A549 (cell line): ENCODE results near the gene ARHGAP44. TPM values are rescaled to one million over a fixed set of nuclear protein-coding genes. Genes with fewer than 3 reads are reported as not detected.

Source experiments
- ATAC-seq, 2 experiments: fragments of 200-7000 bp in 1 of 2; fragments of >200 bp in 1 of 2; cut with Nextera tagmentation in 1 of 2; cut with Tn5 transposase in 1 of 2; 3 replicates each; pipeline versions ENCODE4 v1.8.0 to v1.9.1; 2018 to 2020; ENCODE audit warnings: mild to moderate bottlenecking in 1 of 2, moderate library complexity in 1 of 2
- CTCF ChIA-PET: fragments of 300-600 bp; sonication (Branson Sonifier 250); formaldehyde crosslinking; extraction: SDS; loops from one replicate; lab custom pipeline; 2021; ENCODE audit warnings: antibody characterized with exemption, inconsistent platforms; lab: Yijun Ruan, JAX
- POLR2A ChIA-PET: fragments of 350-600 bp; formaldehyde crosslinking; extraction: SDS; loops from one replicate; lab custom pipeline; 2021; ENCODE audit warnings: antibody characterized with exemption, inconsistent platforms; lab: Yijun Ruan, JAX
- DNase-seq, 2 experiments: peaks; one replicate each; pipeline versions ENCODE4 v3.0.0 to v3.0.0-alpha.2; 2011 to 2016; ENCODE audit warnings: low read depth in 1 of 2, low spot score in 1 of 2
- FAIRE-seq: peaks from 2 replicates; lab custom pipeline; 2011; peaks lifted over from hg19 to GRCh38; lab: Jason Lieb, UNC
- H3K27ac ChIP-seq, 2 experiments: fragments of >200 bp; sonication (Bioruptor Twin); formaldehyde crosslinking; 3 replicates each; pipeline ENCODE4 v1.5.1; 2016 to 2017
- H3K4me1 ChIP-seq: fragments of >200 bp; sonication (Bioruptor Twin); formaldehyde crosslinking; 3 replicates; pipeline ENCODE4 v1.6.1; 2016
- H3K4me2 ChIP-seq: fragments of >200 bp; sonication (Bioruptor Twin); formaldehyde crosslinking; 3 replicates; pipeline ENCODE4 v1.6.1; 2016
- H3K4me3 ChIP-seq: fragments of >200 bp; sonication (Bioruptor Twin); formaldehyde crosslinking; 3 replicates; pipeline ENCODE4 v1.5.1; 2016
- H3K9me3 ChIP-seq: fragments of >200 bp; sonication (Bioruptor Twin); formaldehyde crosslinking; 3 replicates; pipeline ENCODE4 v1.6.1; 2016
- BHLHE40 ChIP-seq: IDR thresholded peaks from 2 replicates; pipeline ENCODE4 v1.6.1; 2012; ENCODE audit warnings: low read depth, low read length, inconsistent platforms
- CHD2 ChIP-seq: fragments of 150-350 bp; IDR thresholded peaks from 2 replicates; pipeline ENCODE4 v1.6.1; 2014; ENCODE audit warnings: low read length; ENCODE audit not compliant: partially characterized antibody
- EHMT2 ChIP-seq: fragments of 200-600 bp; sonication (generic); IDR thresholded peaks from 2 replicates; pipeline ENCODE4 v1.6.1; 2016; ENCODE audit warnings: antibody characterized with exemption, low read depth, mild to moderate bottlenecking, moderate library complexity
- EP300 ChIP-seq, 2 experiments: fragments of >200 bp; sonication (Bioruptor Twin); formaldehyde crosslinking; IDR thresholded peaks; 2 replicates in 1 of 2; 3 replicates in 1 of 2; pipeline ENCODE4 v1.6.1; 2016 to 2017
- FOSL2 ChIP-seq, 2 experiments: fragments of 450-650 bp in 1 of 2; fragments of >200 bp in 1 of 2; sonication (Bioruptor Twin) in 1 of 2; formaldehyde crosslinking; IDR thresholded peaks; 2 replicates each; pipeline versions ENCODE4 v1.5.0 to v1.6.1; 2016 to 2020; ENCODE audit warnings: mild to moderate bottlenecking in 1 of 2, moderate library complexity in 1 of 2
- GATA3 ChIP-seq: IDR thresholded peaks from 2 replicates; pipeline ENCODE4 v1.6.1; 2012; ENCODE audit warnings: borderline replicate concordance
- KDM1A ChIP-seq: fragments of 200-600 bp; sonication (generic); IDR thresholded peaks from 2 replicates; pipeline ENCODE4 v1.6.1; 2016; ENCODE audit warnings: low read depth, mild to moderate bottlenecking
- KDM5A ChIP-seq: fragments of 200-600 bp; sonication (generic); IDR thresholded peaks from 2 replicates; pipeline ENCODE4 v1.6.1; 2016; ENCODE audit warnings: antibody characterized with exemption, mild to moderate bottlenecking
- MAFK ChIP-seq: fragments of 450-650 bp; IDR thresholded peaks from 2 replicates; pipeline ENCODE4 v1.6.1; 2014; ENCODE audit not compliant: partially characterized antibody
- MAZ ChIP-seq: fragments of 150-350 bp; IDR thresholded peaks from 2 replicates; pipeline ENCODE4 v1.6.1; 2014; ENCODE audit warnings: antibody characterized with exemption, low read depth, low read length, borderline replicate concordance
- NFE2L2 ChIP-seq: fragments of 150-350 bp; conservative IDR thresholded peaks from 2 replicates; pipeline ENCODE4 v1.6.1; 2014; ENCODE audit warnings: low read length
- NPAS2 ChIP-seq: fragments of 250-450 bp; sonication (Bioruptor Pico); IDR thresholded peaks from 2 replicates; pipeline ENCODE4 v1.8.0; 2022; ENCODE audit warnings: mild to moderate bottlenecking, moderate library complexity, borderline replicate concordance
- PHF8 ChIP-seq: fragments of 200-600 bp; sonication (generic); IDR thresholded peaks from 2 replicates; pipeline ENCODE4 v1.6.1; 2016; ENCODE audit warnings: low read depth, mild to moderate bottlenecking, antibody characterized with exemption, moderate library complexity, borderline replicate concordance
- POLR2A ChIP-seq: IDR thresholded peaks from 2 replicates; pipeline ENCODE4 v1.6.1; 2012; ENCODE audit warnings: mild to moderate bottlenecking, low read length
- RARB ChIP-seq: fragments of 250-450 bp; sonication (Bioruptor Pico); IDR thresholded peaks from 2 replicates; pipeline ENCODE4 v1.8.0; 2021; ENCODE audit warnings: mild to moderate bottlenecking, moderate library complexity
- RCOR1 ChIP-seq: fragments of 150-350 bp; IDR thresholded peaks from 2 replicates; pipeline ENCODE4 v1.6.1; 2014; ENCODE audit warnings: antibody characterized with exemption, low read length, low read depth
- SREBF2 ChIP-seq: fragments of 450-650 bp; IDR thresholded peaks from 2 replicates; pipeline ENCODE4 v1.6.1; 2014; ENCODE audit warnings: mild to moderate bottlenecking, moderate library complexity
- TP53 ChIP-seq: fragments of 250-450 bp; sonication (Bioruptor Pico); IDR thresholded peaks from 2 replicates; pipeline ENCODE4 v1.5.0; 2021; ENCODE audit warnings: mild to moderate bottlenecking, moderate library complexity
- ZC3H11A ChIP-seq: fragments of 450-650 bp; IDR thresholded peaks from 2 replicates; pipeline ENCODE4 v1.6.1; 2014; ENCODE audit warnings: antibody characterized with exemption, mild to moderate bottlenecking
- ZFP36 ChIP-seq: fragments of 450-650 bp; IDR thresholded peaks from 2 replicates; pipeline ENCODE4 v1.6.1; 2014; ENCODE audit warnings: borderline replicate concordance; ENCODE audit not compliant: partially characterized antibody
- WGBS: methylation state at CpG from one replicate; pipeline ENCODE4 v1.1.6; 2017; ENCODE audit errors: missing lambda C conversion rate; 5-methylcytosine and 5-hydroxymethylcytosine counted together
- polyA plus RNA-seq, 4 experiments: library from polyadenylated mRNA; depleted of rRNA in 3 of 4; stranded (reverse); fragments of >200 nt; fragmentation: RNase III in 1 of 4; extraction: RNeasy Plus Mini Kit Qiagen cat#74134 plus additional on column Dnase treatment in 1 of 4; gene quantifications; 2 replicates in 3 of 4; 3 replicates in 1 of 4; pipeline ENCODE4 v1.2.3, GENCODE V29; 2011 to 2017
- TF ChIP-seq, protein P1 (sequence below): fragments of 450-650 bp; IDR thresholded peaks from 2 replicates; pipeline ENCODE4 v1.6.1; 2014; ENCODE audit warnings: antibody characterized with exemption
- TF ChIP-seq, protein P2 (sequence below): fragments of 250-450 bp; sonication (Bioruptor Pico); IDR thresholded peaks from 2 replicates; pipeline ENCODE4 v1.5.0; 2021; ENCODE audit warnings: mild to moderate bottlenecking, moderate library complexity, borderline replicate concordance
- TF ChIP-seq, protein P3 (sequence below): fragments of >200 bp; sonication (Bioruptor Twin); formaldehyde crosslinking; IDR thresholded peaks from 2 replicates; pipeline ENCODE4 v1.6.1; 2016
- TF ChIP-seq, protein P4 (sequence below): IDR thresholded peaks from 2 replicates; pipeline ENCODE4 v1.6.1; 2012
- TF ChIP-seq, protein P5 (sequence below): IDR thresholded peaks from 2 replicates; pipeline ENCODE4 v1.6.1; 2012

ARHGAP44 gene
- polyA plus RNA-seq, 2 of the 4 experiments (the other 2 are of a cell fraction), result 4.1 to 4.2 TPM

DNA sequence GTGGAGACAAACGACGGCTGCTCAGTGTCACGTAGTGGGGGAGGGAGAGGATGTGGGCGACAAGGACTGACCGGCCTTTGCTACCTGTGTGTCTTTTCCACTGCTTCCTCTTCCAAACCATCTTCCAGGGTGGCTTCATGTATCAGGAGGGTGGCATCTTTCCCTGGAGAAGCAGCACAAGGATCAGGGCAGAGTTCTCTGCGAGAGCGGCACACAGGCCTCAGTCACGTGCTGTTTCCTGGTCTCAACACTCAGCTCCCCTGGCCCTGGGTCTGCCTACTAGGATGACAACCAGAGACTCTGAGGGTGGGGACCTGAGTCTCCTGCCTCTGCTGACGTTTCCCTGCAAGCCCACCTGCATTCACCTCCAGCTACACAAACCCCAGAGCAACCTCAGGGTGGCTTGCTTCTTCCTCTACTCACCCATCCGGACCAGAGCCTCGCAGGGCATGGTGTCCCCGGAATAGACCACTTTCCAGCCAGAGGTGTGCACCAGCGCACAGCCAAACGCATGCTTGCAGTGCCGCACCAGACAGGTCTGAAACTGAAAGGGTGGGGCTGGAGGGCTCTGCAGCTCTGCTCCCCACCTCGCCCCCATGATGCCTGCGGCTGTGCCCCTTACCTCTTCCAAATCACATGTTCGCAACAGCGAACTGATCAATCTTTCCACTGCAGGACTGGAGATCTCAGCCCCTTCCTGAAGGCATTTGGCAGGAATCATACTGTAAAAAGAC lies 205.2 kb downstream of the ARHGAP44 start:
- no peak for FAIRE-seq
- no peaks in the 10 kb centered on the region for H3K9me3 ChIP-seq
- 93% methylated on average over 19 of the region's 19 CpGs for WGBS

DNA sequence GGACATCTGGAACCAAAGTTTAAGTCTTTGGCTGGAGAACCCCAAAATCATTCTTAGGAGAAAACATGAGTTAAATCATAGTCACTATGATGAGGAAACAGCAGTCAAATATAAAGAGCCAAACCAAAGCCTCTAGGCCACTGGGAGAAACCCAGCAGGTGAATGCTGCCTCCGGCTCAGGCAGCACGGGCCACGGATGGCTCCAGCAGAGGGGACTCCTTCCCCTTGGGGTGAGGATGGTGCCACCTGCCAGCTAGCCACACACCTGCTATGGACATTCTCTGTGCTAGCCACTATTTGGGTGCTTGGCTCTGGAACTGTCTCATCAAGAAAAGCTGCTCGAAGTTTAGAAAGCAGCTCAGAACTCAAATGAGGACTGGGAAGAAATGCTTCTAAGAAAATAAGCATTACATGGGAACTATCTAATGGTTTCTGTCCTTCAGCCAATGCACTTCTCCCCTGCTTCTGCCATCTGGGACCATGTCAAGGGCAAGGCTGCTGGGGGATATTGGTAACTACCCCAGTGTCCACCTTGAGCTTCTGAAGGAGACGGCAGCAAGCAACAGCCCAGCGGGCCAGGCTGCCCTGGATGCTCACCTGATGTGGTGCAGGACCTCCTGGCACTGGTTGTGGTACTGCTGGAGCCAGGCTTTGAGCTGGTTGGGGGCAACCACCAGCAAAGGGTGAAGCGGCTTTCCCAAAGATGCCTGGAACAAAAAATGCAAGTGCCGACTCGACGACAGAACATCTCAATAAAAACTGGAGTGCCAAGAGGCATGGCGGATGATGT lies 206.0 kb downstream of the ARHGAP44 start:
- Histone ChIP-seq H3K4me2 (no peak overlapping the region), H3K9me3 (no peaks in the 10 kb centered on the region), H3K4me1 (no peaks in the 10 kb centered on the region), H3K27ac (no peak overlapping the region), H3K4me3 (no peak overlapping the region)
- peak; percentile 28 for FAIRE-seq
- TF ChIP-seq PHF8 (no peak), GATA3 (no peak), MAFK (no peak), KDM5A (no peak), EHMT2 (no peak), POLR2A (no peak), SREBF2 (no peak), FOSL2 (IDR thresholded peaks at IDR 0.05) (no peak), FOSL2 (CRISPR knock-in tag; IDR thresholded peaks at IDR 0.05) (no peak), ZC3H11A (no peak)
- TF ChIP-seq, protein P1, sequence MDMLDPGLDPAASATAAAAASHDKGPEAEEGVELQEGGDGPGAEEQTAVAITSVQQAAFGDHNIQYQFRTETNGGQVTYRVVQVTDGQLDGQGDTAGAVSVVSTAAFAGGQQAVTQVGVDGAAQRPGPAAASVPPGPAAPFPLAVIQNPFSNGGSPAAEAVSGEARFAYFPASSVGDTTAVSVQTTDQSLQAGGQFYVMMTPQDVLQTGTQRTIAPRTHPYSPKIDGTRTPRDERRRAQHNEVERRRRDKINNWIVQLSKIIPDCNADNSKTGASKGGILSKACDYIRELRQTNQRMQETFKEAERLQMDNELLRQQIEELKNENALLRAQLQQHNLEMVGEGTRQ, result no peak
- TF ChIP-seq, protein P2, sequence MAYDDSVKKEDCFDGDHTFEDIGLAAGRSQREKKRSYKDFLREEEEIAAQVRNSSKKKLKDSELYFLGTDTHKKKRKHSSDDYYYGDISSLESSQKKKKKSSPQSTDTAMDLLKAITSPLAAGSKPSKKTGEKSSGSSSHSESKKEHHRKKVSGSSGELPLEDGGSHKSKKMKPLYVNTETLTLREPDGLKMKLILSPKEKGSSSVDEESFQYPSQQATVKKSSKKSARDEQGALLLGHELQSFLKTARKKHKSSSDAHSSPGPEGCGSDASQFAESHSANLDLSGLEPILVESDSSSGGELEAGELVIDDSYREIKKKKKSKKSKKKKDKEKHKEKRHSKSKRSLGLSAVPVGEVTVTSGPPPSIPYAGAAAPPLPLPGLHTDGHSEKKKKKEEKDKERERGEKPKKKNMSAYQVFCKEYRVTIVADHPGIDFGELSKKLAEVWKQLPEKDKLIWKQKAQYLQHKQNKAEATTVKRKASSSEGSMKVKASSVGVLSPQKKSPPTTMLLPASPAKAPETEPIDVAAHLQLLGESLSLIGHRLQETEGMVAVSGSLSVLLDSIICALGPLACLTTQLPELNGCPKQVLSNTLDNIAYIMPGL (CRISPR knock-in tag), result no peak
- TF ChIP-seq, protein P3, sequence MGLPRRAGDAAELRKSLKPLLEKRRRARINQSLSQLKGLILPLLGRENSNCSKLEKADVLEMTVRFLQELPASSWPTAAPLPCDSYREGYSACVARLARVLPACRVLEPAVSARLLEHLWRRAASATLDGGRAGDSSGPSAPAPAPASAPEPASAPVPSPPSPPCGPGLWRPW, result no peak
- ChIA-PET CTCF (interaction anchor here (1.4 to 10.4 kb wide), 4 partner anchors 8 to 35 kb away, joined by 3 to 79 read pairs (median 4); no protein-coding TSS in a partner anchor), POLR2A (no interaction called here)
- 89% methylated on average over 11 of the region's 11 CpGs for WGBS
- DNase-seq, result no peak
- no peak for ATAC-seq

More for the DNA sequence above, 205.2 kb downstream of the ARHGAP44 start:
- DNase-seq (no peak), ATAC-seq (no peak)
- H3K4me2 ChIP-seq, result no peak overlapping the region
- TF ChIP-seq, protein P4, sequence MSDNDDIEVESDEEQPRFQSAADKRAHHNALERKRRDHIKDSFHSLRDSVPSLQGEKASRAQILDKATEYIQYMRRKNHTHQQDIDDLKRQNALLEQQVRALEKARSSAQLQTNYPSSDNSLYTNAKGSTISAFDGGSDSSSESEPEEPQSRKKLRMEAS, result no peak
- TF ChIP-seq RCOR1 (no peak), KDM5A (no peak), ZC3H11A (no peak), MAFK (no peak), POLR2A (no peak), CHD2 (no peak), SREBF2 (no peak), TP53 (no peak), BHLHE40 (no peak), MAZ (no peak), NFE2L2 (no peak), KDM1A (no peak), EP300 (IDR thresholded peaks at IDR 0.05) (no peak), RARB (no peak), NPAS2 (no peak), ZFP36 (no peak)
- TF ChIP-seq, protein P3, result no peak
- TF ChIP-seq, protein P5, sequence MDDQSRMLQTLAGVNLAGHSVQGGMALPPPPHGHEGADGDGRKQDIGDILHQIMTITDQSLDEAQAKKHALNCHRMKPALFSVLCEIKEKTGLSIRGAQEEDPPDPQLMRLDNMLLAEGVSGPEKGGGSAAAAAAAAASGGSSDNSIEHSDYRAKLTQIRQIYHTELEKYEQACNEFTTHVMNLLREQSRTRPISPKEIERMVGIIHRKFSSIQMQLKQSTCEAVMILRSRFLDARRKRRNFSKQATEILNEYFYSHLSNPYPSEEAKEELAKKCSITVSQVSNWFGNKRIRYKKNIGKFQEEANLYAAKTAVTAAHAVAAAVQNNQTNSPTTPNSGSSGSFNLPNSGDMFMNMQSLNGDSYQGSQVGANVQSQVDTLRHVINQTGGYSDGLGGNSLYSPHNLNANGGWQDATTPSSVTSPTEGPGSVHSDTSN, result no peak
- TF ChIP-seq, protein P2 (CRISPR knock-in tag), result no peak
- no peaks in the 10 kb centered on the region for H3K4me1 ChIP-seq
- no peak overlapping the region for H3K4me3 ChIP-seq
- no peak overlapping the region for H3K27ac ChIP-seq
- CTCF ChIA-PET, result interaction anchor here (1.4 to 10.4 kb wide), 2 partner anchors 9 to 36 kb away, joined by 3 to 79 read pairs; no protein-coding TSS in a partner anchor
- POLR2A ChIA-PET, result no interaction called here
